Gastrocnemius medialis (tissue), 4 donors: ENCODE results near the gene LRRC10.
"Not testable (repeated sequence)": the region's sequence is repeated elsewhere in the genome, so short reads cannot be mapped to it uniquely, and the experiment has no call there.

Experiments used
- POLR2A ChIP-seq, 2 donors: fragments of 450-650 bp; IDR thresholded peaks; one replicate each; pipeline ENCODE4 v1.6.1; 2017; ENCODE audit warnings: antibody characterized with exemption in 2 of 2, mild to moderate bottlenecking in 2 of 2, moderate library complexity in 2 of 2
- TF ChIP-seq, protein P1 (sequence below), 5 experiments: fragments of 450-650 bp in 3 of 5; fragments of 200-600 bp in 2 of 5; sonication (generic) in 2 of 5; IDR thresholded peaks in 4 of 5; conservative IDR thresholded peaks in 1 of 5; 1 replicate in 4 of 5; 2 replicates in 1 of 5; pipeline ENCODE4 v1.5.1; 2016 to 2019; ENCODE audit warnings: antibody characterized with exemption in 5 of 5, mild to moderate bottlenecking in 3 of 5, moderate library complexity in 3 of 5

DNA sequence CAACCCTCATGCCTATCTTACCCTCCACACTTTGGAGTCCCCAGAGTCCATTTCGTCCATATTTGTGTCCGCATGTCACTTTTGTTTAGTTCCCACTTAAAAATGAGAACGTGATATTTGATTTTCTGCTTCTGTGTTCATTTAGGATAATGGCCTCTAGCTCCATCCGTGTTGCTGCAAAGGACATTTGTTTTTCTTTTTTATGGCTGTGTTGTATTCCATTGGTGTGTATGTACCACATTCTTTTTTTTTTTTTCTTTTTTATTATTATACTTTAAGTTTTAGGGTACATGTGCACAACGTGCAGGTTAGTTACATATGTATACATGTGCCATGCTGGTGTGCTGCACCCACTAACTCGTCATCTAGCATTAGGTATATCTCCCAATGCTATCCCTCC lies 7.2 kb downstream of the LRRC10 start:
- TF ChIP-seq, protein P1, sequence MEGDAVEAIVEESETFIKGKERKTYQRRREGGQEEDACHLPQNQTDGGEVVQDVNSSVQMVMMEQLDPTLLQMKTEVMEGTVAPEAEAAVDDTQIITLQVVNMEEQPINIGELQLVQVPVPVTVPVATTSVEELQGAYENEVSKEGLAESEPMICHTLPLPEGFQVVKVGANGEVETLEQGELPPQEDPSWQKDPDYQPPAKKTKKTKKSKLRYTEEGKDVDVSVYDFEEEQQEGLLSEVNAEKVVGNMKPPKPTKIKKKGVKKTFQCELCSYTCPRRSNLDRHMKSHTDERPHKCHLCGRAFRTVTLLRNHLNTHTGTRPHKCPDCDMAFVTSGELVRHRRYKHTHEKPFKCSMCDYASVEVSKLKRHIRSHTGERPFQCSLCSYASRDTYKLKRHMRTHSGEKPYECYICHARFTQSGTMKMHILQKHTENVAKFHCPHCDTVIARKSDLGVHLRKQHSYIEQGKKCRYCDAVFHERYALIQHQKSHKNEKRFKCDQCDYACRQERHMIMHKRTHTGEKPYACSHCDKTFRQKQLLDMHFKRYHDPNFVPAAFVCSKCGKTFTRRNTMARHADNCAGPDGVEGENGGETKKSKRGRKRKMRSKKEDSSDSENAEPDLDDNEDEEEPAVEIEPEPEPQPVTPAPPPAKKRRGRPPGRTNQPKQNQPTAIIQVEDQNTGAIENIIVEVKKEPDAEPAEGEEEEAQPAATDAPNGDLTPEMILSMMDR (IDR thresholded peaks at IDR 0.05 in 4 of 5, conservative IDR thresholded peaks at IDR 0.05 in 1 of 5): not testable (repeated sequence)
- not testable (repeated sequence) for TF ChIP-seq POLR2A (IDR thresholded peaks at IDR 0.05)
